Gastrocnemius medialis (tissue), 4 donors: ENCODE measurements around the gene DOK1. TPM values are rescaled to one million over a fixed set of nuclear protein-coding genes. Genes with fewer than 3 reads are reported as not detected.

ENCODE experiments used
- ATAC-seq, 2 donors: fragments of 150-250 bp; one replicate each; pipeline ENCODE4 v1.9.1; 2016
- DNase-seq, 2 donors: peaks; one replicate each; pipeline ENCODE4 v3.0.0-alpha.2; 2019
- H3K27ac ChIP-seq, 4 donors: fragments of 200-600 bp; sonication (generic); 1 replicate in 1 of 4; 2 replicates in 3 of 4; pipeline ENCODE4 v1.5.1; 2016 to 2018; ENCODE audit warnings: mild to moderate bottlenecking in 2 of 4, moderate library complexity in 1 of 4
- H3K27me3 ChIP-seq, 3 donors: fragments of 200-600 bp; sonication (generic) in 2 of 3; 1 replicate in 1 of 3; 2 replicates in 2 of 3; pipeline versions ENCODE4 v1.5.1 to v1.6.0; 2016 to 2019; ENCODE audit warnings: mild to moderate bottlenecking in 1 of 3, moderate library complexity in 1 of 3
- H3K36me3 ChIP-seq, 2 donors: fragments of 200-600 bp; sonication (generic) in 1 of 2; one replicate each; pipeline ENCODE4 v1.5.1; 2017 to 2018
- H3K4me1 ChIP-seq, 2 donors: fragments of 200-600 bp; sonication (generic) in 1 of 2; one replicate each; pipeline ENCODE4 v1.5.1; 2016 to 2017; ENCODE audit warnings: mild to moderate bottlenecking in 2 of 2
- H3K4me3 ChIP-seq, 4 donors: fragments of 200-600 bp; sonication (generic) in 3 of 4; 1 replicate in 1 of 4; 2 replicates in 3 of 4; pipeline ENCODE4 v1.5.1; 2016 to 2019; ENCODE audit warnings: mild to moderate bottlenecking in 2 of 4
- H3K9me3 ChIP-seq, 3 donors: fragments of 200-600 bp; sonication (generic) in 2 of 3; 1 replicate in 1 of 3; 2 replicates in 2 of 3; pipeline ENCODE4 v1.5.1; 2016 to 2019
- CTCF ChIP-seq, 5 experiments: fragments of 450-650 bp in 3 of 5; fragments of 200-600 bp in 2 of 5; sonication (generic) in 2 of 5; IDR thresholded peaks in 4 of 5; conservative IDR thresholded peaks in 1 of 5; 1 replicate in 4 of 5; 2 replicates in 1 of 5; pipeline ENCODE4 v1.5.1; 2016 to 2019; ENCODE audit warnings: antibody characterized with exemption in 5 of 5, mild to moderate bottlenecking in 3 of 5, moderate library complexity in 3 of 5
- POLR2A ChIP-seq, 2 donors: fragments of 450-650 bp; IDR thresholded peaks; one replicate each; pipeline ENCODE4 v1.6.1; 2017; ENCODE audit warnings: antibody characterized with exemption in 2 of 2, mild to moderate bottlenecking in 2 of 2, moderate library complexity in 2 of 2
- in situ Hi-C, 4 donors: fragments of 200-750 bp; cut with MboI; loops; one replicate each; pipeline versions ENCODE4 v1.15.0 to v1.8.0; 2017; ENCODE audit warnings: low sequenced_read_pairs in 4 of 4
- intact Hi-C: fragments of 100-400 bp; cut with DNase I; formaldehyde crosslinking; loops from one replicate; pipeline ENCODE4 v1.15.1; 2023; ENCODE audit warnings: low total_unique reads
- total RNA-seq, 4 donors: library from RNA; depleted of rRNA; stranded (reverse); fragments of >200 nt; gene quantifications; one replicate each; pipeline versions ENCODE4 v1.1.0 to v1.2.3, GENCODE V29; 2016

The DOK1 gene
- total RNA-seq, 4 donors from 2014 or later = 0.51 to 4.1 (median 2.7) TPM

- no peak for ATAC-seq
- TF ChIP-seq POLR2A (IDR thresholded peaks at IDR 0.05) (no peak), CTCF (IDR thresholded peaks at IDR 0.05 in 4 of 5, conservative IDR thresholded peaks at IDR 0.05 in 1 of 5) (no peak)
- Histone ChIP-seq H3K27ac (no peak overlapping the region), H3K4me1 (no peaks in the 10 kb centered on the region), H3K27me3 (peaks cover 0 to 5% (median 5%) of the 10 kb centered on the region in 3 donors), H3K36me3 (no peaks in the 10 kb centered on the region), H3K4me3 (no peak overlapping the region), H3K9me3 (no peaks in the 10 kb centered on the region)
- intact Hi-C loops (no loop called here), in situ Hi-C loops (no loop called here)
- DNase-seq = no peak
These were observed 45.2 kb downstream of the DOK1 start for GRCh38 chr2:74599676-74600075.

GRCh38 chr2:74602586-74603281 is 48.2 kb downstream of the DOK1 start:
- TF ChIP-seq CTCF (IDR thresholded peaks at IDR 0.05 in 4 of 5, conservative IDR thresholded peaks at IDR 0.05 in 1 of 5) (no peak), POLR2A (IDR thresholded peaks at IDR 0.05) (no peak)
- H3K27me3 ChIP-seq = peaks cover 0 to 7% (median 0%) of the 10 kb centered on the region in 3 donors
- no peaks in the 10 kb centered on the region for H3K4me1 ChIP-seq
- H3K4me3 ChIP-seq = no peak overlapping the region
- H3K27ac ChIP-seq = no peak overlapping the region
- no peaks in the 10 kb centered on the region for H3K36me3 ChIP-seq
- no peaks in the 10 kb centered on the region for H3K9me3 ChIP-seq
- DNase-seq = no peak
- in situ Hi-C loops = no loop called here
- no peak for ATAC-seq
- intact Hi-C loops = no loop called here

GRCh38 chr2:74603282-74604000 is 48.9 kb downstream of the DOK1 start:
- intact Hi-C loops = no loop called here
- DNase-seq (no peak), ATAC-seq (no peak)
- H3K36me3 ChIP-seq = no peaks in the 10 kb centered on the region
- no peak overlapping the region for H3K27ac ChIP-seq
- TF ChIP-seq POLR2A (IDR thresholded peaks at IDR 0.05) = no peak
- H3K4me3 ChIP-seq = no peak overlapping the region
- no peaks in the 10 kb centered on the region for H3K9me3 ChIP-seq
- peaks cover 0 to 7% (median 0%) of the 10 kb centered on the region in 3 donors for H3K27me3 ChIP-seq
- no peaks in the 10 kb centered on the region for H3K4me1 ChIP-seq
- in situ Hi-C loops = no loop called here

- DNase-seq (no peak), ATAC-seq (no peak)
- peaks cover 0 to 5% (median 3%) of the 10 kb centered on the region in 3 donors for H3K27me3 ChIP-seq
- H3K36me3 ChIP-seq = no peaks in the 10 kb centered on the region
- no peak overlapping the region for H3K4me3 ChIP-seq
- H3K9me3 ChIP-seq = no peaks in the 10 kb centered on the region
- in situ Hi-C loops = no loop called here
- no peak overlapping the region for H3K27ac ChIP-seq
- H3K4me1 ChIP-seq = no peaks in the 10 kb centered on the region
- intact Hi-C loops = no loop called here
- TF ChIP-seq CTCF (IDR thresholded peaks at IDR 0.05 in 4 of 5, conservative IDR thresholded peaks at IDR 0.05 in 1 of 5) = no peak
- no peak for TF ChIP-seq POLR2A (IDR thresholded peaks at IDR 0.05)
These were observed 52.4 kb downstream of the DOK1 start for GRCh38 chr2:74606927-74607326.

Other genes starting within 250 kb of the DOK1 start
- gene SLC4A5, start 211.3 kb upstream of the DOK1 start, total RNA-seq = 1 to 10 TPM in 1 of 4 donors, under 1 TPM in 3; 0.24 to 3.8 (median 0.59) TPM
- gene DCTN1, start 174.4 kb upstream of the DOK1 start, total RNA-seq = 100 to 1,000 TPM in 2 of 4 donors, 10 to 100 TPM in 2; 89.8 to 127 (median 103) TPM
- gene C2orf81, start 133.1 kb upstream of the DOK1 start, total RNA-seq = under 1 TPM in 1 of 4 donors, not detected in 3; 0.24 TPM
- gene WDR54, start 133.0 kb upstream of the DOK1 start, total RNA-seq = 1 to 10 TPM in 2 of 4 donors, under 1 TPM in 2; 0.51 to 2.1 (median 1.4) TPM
- gene RTKN, start 112.8 kb upstream of the DOK1 start, total RNA-seq = 10 to 100 TPM in 1 of 4 donors, 1 to 10 TPM in 3; 2.2 to 17.6 (median 5.9) TPM
- gene INO80B, start 99.6 kb upstream of the DOK1 start, total RNA-seq = 10 to 100 TPM; 14.5 to 51.9 (median 41.1) TPM
- 10 to 100 TPM; 10.7 to 17.5 (median 16.5) TPM for gene WBP1, start 96.3 kb upstream of the DOK1 start, total RNA-seq
- gene MOGS, start 89.3 kb upstream of the DOK1 start, total RNA-seq = 10 to 100 TPM; 27.2 to 33.9 (median 31.7) TPM
- 10 to 100 TPM; 26.5 to 48.7 (median 41.5) TPM for gene MRPL53, start 82.0 kb upstream of the DOK1 start, total RNA-seq
- 1 to 10 TPM; 5.5 to 7.3 (median 6.0) TPM for gene CCDC142, start 71.7 kb upstream of the DOK1 start, total RNA-seq
- 1 to 10 TPM; 6.1 to 9.6 (median 7.7) TPM for gene TTC31, start 71.6 kb upstream of the DOK1 start, total RNA-seq
- gene LBX2, start 55.1 kb upstream of the DOK1 start, total RNA-seq = under 1 TPM in 1 of 4 donors, not detected in 3; 0.59 TPM
- 10 to 100 TPM; 14.2 to 23.6 (median 20.0) TPM for gene PCGF1, start 47.0 kb upstream of the DOK1 start, total RNA-seq
- not detected for gene TLX2, start 40.3 kb upstream of the DOK1 start, total RNA-seq
- gene DQX1, start 28.5 kb upstream of the DOK1 start, total RNA-seq = under 1 TPM in 1 of 4 donors, not detected in 3; 0.24 TPM
- 100 to 1,000 TPM; 112 to 148 (median 115) TPM for gene AUP1, start 25.0 kb upstream of the DOK1 start, total RNA-seq
- gene HTRA2, start 24.8 kb upstream of the DOK1 start, total RNA-seq = 10 to 100 TPM; 24.2 to 38.5 (median 29.4) TPM
- 1 to 10 TPM in 1 of 4 donors, under 1 TPM in 3; 0.65 to 1.3 (median 0.95) TPM for gene LOXL3, start 778 bp upstream of the DOK1 start, total RNA-seq
- under 1 TPM in 1 of 4 donors, not detected in 3; 0.20 TPM for gene M1AP, start 93.6 kb downstream of the DOK1 start, total RNA-seq
- gene SEMA4F, start 99.5 kb downstream of the DOK1 start, total RNA-seq = 1 to 10 TPM in 3 of 4 donors, under 1 TPM in 1; 0.97 to 1.6 (median 1.4) TPM